Measurements from ENCODE around the gene SNX18. TPM values are rescaled to one million over a fixed set of nuclear protein-coding genes. Genes with fewer than 3 reads are reported as not detected.

Gene SNX18
- total and polyA plus RNA-seq, 10 donors = 4.8 to 82.5 (median 68.1) TPM

GRCh38 chr5:54525261-54525660 lies 7.7 kb downstream of the SNX18 start:
- intact Hi-C loops (cut with DNase I; ENCODE audit: low total_unique reads) = loop anchor here (10.0 kb wide), 1 partner anchor 120 kb away; no protein-coding TSS in a partner anchor
- Histone ChIP-seq H3K36me3 (peaks cover 0 to 19% (median 0%) of the 10 kb centered on the region in 6 donors), H3K4me3 (peak overlapping the region in 1 of 8 donors; percentile 89), H3K9me3 (no peaks in the 10 kb centered on the region), H3K27me3 (replicated peaks in 1 of 7) (no peaks in the 10 kb centered on the region), H3K4me1 (peaks cover 49 to 100% (median 96%) of the 10 kb centered on the region in 6 donors), H3K27ac (peak overlapping the region in 4 of 8 donors; percentile 58 to 99 (median 88))
- 77 to 86% (median 80%) methylated on average over 4 of the region's 4 CpGs for WGBS, 5 donors
- no peak for DNase-seq
- TF ChIP-seq POLR2A (IDR thresholded peaks at IDR 0.05) = no peak
- no peak for TF ChIP-seq CTCF (IDR thresholded peaks at IDR 0.05 in 8 of 11, conservative IDR thresholded peaks at IDR 0.05 in 3 of 11)
- no peak for TF ChIP-seq POLR2AphosphoS5 (IDR thresholded peaks at IDR 0.05)

- Histone ChIP-seq H3K4me3 (no peak overlapping the region), H3K4me1 (peaks cover 50 to 100% (median 94%) of the 10 kb centered on the region in 6 donors), H3K9me3 (no peaks in the 10 kb centered on the region), H3K27ac (peak overlapping the region in 3 of 8 donors; percentile 58 to 99 (median 99)), H3K36me3 (peaks cover 0 to 19% (median 0%) of the 10 kb centered on the region in 6 donors), H3K27me3 (replicated peaks in 1 of 7) (no peaks in the 10 kb centered on the region)
- intact Hi-C loops (cut with DNase I; ENCODE audit: low total_unique reads) = loop anchor here (10.0 kb wide), 1 partner anchor 119 kb away; no protein-coding TSS in a partner anchor
- WGBS, 5 donors = 76 to 89% (median 85%) methylated on average over 6 of the region's 6 CpGs
- TF ChIP-seq POLR2A (IDR thresholded peaks at IDR 0.05) (no peak), CTCF (IDR thresholded peaks at IDR 0.05 in 8 of 11, conservative IDR thresholded peaks at IDR 0.05 in 3 of 11) (no peak)
- DNase-seq = no peak
Observed at GRCh38 chr5:54525692-54526091, 8.1 kb downstream of the SNX18 start.

- Histone ChIP-seq H3K36me3 (peaks cover 0 to 23% (median 0%) of the 10 kb centered on the region in 6 donors), H3K4me1 (peaks cover 42 to 100% (median 94%) of the 10 kb centered on the region in 6 donors), H3K27me3 (replicated peaks in 1 of 7) (no peaks in the 10 kb centered on the region), H3K4me3 (peak overlapping the region in 1 of 8 donors; percentile 21), H3K9me3 (no peaks in the 10 kb centered on the region), H3K27ac (peak overlapping the region in 2 of 8 donors; percentile 2 to 44)
- WGBS, 5 donors = 84 to 96% (median 93%) methylated on average over 6 of the region's 6 CpGs
- TF ChIP-seq CTCF (IDR thresholded peaks at IDR 0.05 in 8 of 11, conservative IDR thresholded peaks at IDR 0.05 in 3 of 11) (no peak), POLR2A (IDR thresholded peaks at IDR 0.05) (no peak), POLR2AphosphoS5 (IDR thresholded peaks at IDR 0.05) (no peak)
- no peak for DNase-seq
- intact Hi-C loops (cut with DNase I; ENCODE audit: low total_unique reads) = loop anchor here (10.0 kb wide), 1 partner anchor 118 kb away; no protein-coding TSS in a partner anchor
Observed at GRCh38 chr5:54526604-54527288, 9.2 kb downstream of the SNX18 start.

GRCh38 chr5:54528633-54529209 lies 11.2 kb downstream of the SNX18 start:
- WGBS, 5 donors = 86 to 93% (median 89%) methylated on average over 15 of the region's 15 CpGs
- Histone ChIP-seq H3K27ac (peak overlapping the region in 3 of 8 donors; percentile 14 to 31 (median 28)), H3K9me3 (no peaks in the 10 kb centered on the region), H3K4me3 (no peak overlapping the region), H3K4me1 (peaks cover 52 to 100% (median 92%) of the 10 kb centered on the region in 6 donors), H3K27me3 (replicated peaks in 1 of 7) (no peaks in the 10 kb centered on the region), H3K36me3 (peaks cover 0 to 25% (median 0%) of the 10 kb centered on the region in 6 donors)
- no peak for DNase-seq
- TF ChIP-seq POLR2A (IDR thresholded peaks at IDR 0.05) (no peak), POLR2AphosphoS5 (IDR thresholded peaks at IDR 0.05) (no peak), CTCF (IDR thresholded peaks at IDR 0.05 in 8 of 11, conservative IDR thresholded peaks at IDR 0.05 in 3 of 11) (no peak)
- intact Hi-C loops (cut with DNase I; ENCODE audit: low total_unique reads) = loop anchor here (10.0 kb wide), 1 partner anchor 116 kb away; no protein-coding TSS in a partner anchor

Measured in spleen (tissue), 11 donors.